Measurements from ENCODE around the gene SLC19A2.

The SLC19A2 gene

DNA sequence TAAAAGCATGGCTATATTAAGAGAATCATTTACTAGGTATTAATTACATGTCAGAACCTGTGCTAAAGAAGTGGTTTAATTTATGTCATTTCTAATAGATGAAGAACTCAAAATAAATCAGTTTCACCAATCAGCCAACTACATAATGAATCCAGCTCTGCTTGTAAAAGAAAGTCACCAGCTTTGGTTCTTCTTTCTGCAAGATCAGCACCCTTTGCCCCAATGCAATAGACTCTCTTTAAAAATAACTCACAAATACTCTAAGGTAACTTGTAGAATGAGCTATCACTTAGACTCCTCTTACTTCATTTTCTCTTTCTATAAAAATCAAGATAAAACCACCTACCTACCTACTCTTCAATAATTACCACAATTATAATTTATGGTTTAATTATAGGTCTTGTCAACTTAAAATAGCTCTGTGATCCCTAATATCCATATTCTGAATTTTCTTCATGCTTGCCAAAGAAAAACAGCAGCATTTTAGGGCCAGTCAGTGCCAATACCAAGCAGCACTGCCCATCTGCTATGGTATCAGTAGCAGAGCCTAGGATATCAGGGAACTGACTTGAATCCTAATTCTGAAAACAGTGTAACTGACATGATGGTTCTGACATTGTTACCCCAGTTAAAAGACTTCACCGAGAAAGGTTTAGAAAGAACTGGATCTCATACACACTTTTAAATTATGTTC, 11.3 kb downstream of the SLC19A2 start:
- DNase-seq: no peak

DNA sequence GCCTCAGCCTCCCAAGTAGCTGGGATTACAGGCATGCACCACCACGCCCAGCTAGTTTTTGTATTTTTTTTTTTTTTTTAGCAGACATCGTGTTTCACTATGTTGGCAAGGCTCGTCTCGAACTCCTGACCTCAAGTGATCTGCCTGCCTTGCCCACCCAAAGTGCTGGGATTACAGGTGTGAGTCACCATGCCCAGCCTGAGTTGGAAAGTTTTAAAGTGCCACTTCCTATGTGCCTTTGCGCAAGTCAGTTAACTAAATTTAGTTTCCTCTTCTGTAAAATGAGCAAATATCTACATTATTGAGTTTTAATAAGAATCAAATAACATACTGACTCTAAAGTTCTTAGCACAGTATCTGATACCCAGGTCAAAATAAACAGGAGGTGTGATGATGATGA, 12.4 kb downstream of the SLC19A2 start:
- no peak for DNase-seq

DNA sequence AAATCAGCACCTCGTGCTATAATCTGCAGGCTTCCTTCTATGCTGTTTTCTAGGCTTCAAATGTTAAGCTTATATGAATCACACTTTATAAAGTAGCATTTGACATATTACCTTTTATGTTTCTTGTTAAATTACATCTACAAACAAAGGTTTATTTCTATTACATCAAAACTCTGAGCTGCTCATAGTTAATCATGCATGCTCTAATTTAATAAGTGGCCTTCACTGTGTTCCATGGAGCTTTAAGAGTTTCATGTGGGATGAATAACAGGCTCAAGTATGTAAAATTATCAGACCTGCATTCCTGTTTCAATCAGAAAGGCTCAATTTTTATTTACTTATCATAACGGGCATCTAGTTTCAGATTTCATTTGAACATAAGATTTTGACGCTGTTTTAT, 13.0 kb downstream of the SLC19A2 start:
- DNase-seq: no peak

- no peak for DNase-seq
These were observed 16.8 kb downstream of the SLC19A2 start for GRCh38 chr1:169468982-169469381.

- no peak for DNase-seq
These were observed 19.2 kb downstream of the SLC19A2 start for GRCh38 chr1:169466259-169467230.

DNA sequence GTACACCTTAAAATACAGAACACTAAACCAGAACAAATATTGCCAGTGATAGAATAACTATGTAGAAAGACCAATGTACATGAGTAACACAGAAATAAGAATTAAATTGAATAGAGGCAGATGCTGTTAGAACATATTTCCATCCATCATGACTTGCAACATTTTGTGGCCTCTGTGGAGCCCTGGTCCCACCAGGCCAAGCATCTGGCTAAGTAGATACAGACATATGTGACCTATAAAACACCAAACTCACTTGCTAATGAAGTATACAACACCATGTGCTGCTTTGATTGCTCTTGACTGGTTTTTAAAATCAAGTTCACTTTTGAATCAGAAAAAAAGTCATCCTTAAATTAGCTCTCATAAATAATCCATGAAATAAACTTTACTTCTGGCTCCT, 20.5 kb downstream of the SLC19A2 start:
- no peak for DNase-seq

GRCh38 chr1:169462385-169462784, 23.4 kb downstream of the SLC19A2 start:
- no peak for DNase-seq

GRCh38 chr1:169461390-169462000, 24.2 kb downstream of the SLC19A2 start:
- DNase-seq: no peak

DNA sequence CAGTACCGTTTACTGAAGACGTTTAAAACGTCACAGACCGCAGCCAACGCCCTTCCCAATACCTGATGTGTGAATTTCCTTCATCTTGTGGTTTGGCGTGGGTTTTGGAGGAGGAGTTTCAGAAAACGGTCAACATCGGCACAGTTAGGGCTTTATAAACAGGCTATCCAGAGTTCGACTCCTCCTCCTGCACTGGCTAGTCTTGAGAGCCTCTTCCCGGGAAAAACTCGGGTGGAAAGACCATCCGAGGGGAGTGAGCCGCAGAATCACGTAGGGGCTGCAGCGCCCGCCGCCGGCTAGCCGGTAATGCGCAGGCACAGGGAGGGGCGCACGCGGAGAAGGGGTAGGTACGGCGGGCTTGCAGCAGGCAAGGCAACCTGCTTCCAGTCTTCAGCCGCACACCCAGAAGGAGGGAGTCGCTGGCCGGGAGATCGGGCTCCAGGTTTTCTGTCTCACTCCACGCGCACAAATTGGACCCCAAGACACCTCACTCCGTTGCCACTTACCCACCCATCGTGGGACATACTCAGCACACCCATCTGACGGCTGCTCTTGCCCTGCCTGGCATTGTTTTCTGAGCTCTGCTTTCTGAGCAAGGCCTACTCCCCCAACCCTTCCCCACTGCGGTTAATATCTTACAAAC, 25.4 kb downstream of the SLC19A2 start:
- DNase-seq: no peak

DNA sequence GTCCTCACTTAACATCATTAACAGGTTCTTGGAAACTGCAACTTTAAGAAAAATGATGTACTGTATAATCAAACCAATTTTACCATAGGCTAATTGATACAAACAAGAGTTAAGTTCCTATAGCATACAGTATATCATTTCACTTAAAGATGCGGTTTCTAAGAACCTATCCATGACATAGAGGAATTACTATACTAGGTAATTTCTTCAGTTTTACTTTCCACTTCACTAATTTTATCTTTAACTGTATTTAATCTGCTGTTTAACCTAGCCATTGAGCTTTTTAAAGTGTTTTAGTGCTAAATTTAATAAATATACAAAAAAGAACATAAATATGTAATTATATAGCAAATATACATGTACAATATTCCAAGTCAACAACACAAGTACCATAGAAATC, 28.3 kb downstream of the SLC19A2 start:
- DNase-seq: no peak

- DNase-seq: no peak
These were observed 29.7 kb downstream of the SLC19A2 start for GRCh38 chr1:169456029-169456428.

DNA sequence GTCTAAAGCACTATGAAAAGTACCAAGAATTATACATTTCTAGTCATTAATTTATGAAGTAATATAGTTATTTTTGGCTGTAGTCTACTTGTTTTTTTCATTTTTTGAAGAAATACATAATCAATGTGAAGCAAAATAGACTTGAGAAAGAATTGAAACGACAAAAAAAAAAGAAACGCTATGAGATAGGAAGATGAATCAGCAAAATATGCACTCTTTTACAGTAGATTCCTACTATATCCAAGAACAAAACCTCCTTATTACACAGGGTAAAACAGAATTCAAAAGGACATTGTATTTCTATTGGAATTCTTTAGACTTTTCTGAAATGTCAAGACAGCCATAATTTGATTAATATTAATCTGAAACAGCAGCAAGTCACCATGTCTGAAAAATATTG, 32.8 kb downstream of the SLC19A2 start:
- DNase-seq: no peak

DNA sequence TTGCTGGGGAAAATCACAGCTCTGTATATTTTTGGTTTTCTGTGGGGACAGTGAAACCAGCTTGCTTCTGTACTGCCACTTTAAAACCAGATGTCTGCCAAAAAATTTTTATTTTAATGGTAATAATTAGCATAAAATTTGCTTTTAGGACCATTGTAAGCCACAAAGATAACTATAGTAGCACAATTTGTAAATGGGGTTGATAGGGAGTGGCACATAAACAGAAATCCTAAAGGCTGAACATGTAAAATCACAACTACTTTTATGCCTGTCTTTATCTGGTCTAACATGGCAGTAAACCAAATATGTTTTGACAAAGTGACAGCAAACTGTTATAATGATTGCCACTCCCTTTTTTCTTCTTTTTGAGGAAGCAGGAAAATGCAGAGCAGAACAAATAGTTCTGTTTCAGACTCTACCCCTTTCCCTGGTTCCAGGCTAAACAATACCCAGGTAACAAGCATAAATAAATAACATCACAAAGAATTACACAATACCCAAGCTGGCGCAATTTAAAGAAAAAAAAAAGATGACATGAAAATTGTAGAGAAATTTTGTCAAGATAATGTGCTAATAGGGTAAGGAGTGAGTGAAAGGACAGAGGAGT, 34.4 kb downstream of the SLC19A2 start:
- DNase-seq: no peak

DNA sequence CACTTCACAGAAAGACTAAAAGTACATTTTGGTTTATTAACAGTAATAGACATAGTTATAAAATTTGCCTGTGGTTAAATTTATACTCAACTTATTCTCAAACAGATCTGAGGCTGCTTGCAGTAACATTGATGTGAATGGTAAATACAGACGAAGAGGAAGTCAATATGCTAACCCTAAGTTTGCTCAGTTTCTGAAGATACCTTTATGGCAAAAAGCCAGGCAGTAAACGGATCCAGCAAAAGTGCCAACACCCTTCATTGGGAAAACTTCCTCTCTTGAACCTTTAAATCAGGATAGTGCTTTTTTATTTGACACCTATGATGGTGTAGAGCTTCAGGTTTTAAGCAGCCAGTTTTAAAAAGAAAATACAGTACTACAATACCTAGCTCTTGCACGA, 41.8 kb downstream of the SLC19A2 start:
- no peak for DNase-seq

DNA sequence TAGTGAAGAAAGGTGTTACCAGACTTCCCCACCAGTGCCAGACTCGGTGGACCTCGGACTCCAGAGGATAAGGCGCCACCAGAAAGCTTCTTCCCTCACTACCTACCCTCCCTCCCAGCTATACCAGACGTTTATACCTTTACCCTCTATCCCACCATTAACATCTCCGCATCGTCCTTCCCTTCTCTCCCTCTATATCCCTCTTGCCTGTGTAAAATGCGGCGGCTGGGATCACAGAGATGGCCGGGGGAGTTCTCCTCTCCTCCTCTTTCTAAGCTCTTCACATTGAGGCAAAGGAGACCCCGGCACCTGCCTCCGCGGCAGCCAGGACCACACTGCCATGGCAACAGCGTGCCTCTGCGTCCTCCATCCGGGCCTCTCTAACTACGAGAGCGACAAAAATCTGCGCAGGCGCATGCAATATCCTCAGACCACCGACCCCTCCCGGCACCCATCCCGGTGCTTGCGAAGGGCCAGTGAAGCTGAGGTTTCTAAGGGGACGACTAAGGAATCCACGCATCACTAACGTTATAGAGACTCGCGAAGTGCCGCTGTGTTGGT, 58.6 kb downstream of the SLC19A2 start, which contains the start of gene CCDC181:
CCDC181 (minus strand) TSS at position 394 of the 561 bp plus-strand sequence. CDS start 2,547 bp downstream, outside the sequence.
- DNase-seq: peak in 1 of 2 experiments; percentile 55

DNA sequence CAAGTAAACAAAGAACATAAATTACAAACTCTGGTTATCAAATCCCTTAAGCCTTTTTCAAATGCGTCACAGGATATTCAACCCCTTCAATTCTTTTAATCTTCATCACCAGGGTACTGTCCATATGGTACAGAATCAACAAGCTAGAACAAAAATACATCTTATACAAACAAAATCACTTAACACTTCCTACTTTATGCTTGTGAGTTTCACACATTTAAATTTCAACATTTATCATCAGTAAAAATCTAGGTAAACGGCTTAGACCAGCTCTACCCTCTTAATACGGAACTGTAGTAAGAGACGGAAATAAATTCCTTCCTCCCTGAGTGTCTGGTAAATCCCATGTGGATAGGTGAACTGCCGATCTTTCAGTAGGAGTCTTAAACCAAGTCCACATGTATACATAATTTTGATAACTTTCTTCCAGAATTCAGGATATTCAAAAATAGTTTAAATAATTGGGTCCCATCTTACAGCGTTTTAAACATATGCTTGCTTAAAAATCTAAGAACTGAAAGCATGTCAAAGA, 59.5 kb downstream of the SLC19A2 start:
- no peak for DNase-seq

GRCh38 chr1:169421309-169421708, 64.4 kb downstream of the SLC19A2 start:
- DNase-seq: no peak

DNA sequence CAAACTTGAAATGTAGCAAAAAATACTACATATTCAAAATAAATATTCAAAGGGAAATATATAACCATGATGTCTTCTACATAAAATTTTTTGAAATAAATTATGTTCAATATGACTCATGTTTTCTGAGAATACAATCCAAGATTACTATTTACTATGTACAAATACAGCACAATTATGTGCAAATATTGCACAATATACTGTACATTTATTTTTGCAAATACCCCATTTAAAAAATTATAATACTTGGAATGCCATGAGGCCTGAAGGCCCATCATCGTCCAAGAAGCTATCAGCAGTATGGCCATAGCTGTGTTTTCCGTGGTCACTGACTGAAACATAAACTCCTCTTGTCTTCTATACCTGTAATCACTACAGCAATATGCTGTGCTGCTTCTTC, 70.8 kb downstream of the SLC19A2 start:
- no peak for DNase-seq
